Mesendoderm (in vitro differentiated cells): ENCODE data around the gene NELFB.

Experiments
- DNase-seq: peaks from one replicate; pipeline ENCODE4 v3.0.0; 2013
- H2AK5ac ChIP-seq: 2 replicates; pipeline ENCODE4 v1.6.1; 2013; ENCODE audit warnings: low read length, inconsistent platforms
- H2BK120ac ChIP-seq: 2 replicates; pipeline ENCODE4 v1.6.1; 2013; ENCODE audit warnings: low read depth, mild to moderate bottlenecking, low read length, moderate library complexity, mixed read lengths
- H2BK15ac ChIP-seq: replicated peaks from 2 replicates; pipeline ENCODE4 v1.6.1; 2013; ENCODE audit warnings: low read depth, mild to moderate bottlenecking, moderate library complexity
- H2BK5ac ChIP-seq: 2 replicates; pipeline ENCODE4 v1.6.1; 2013; ENCODE audit warnings: low read length, inconsistent platforms
- H3K18ac ChIP-seq: 2 replicates; pipeline ENCODE4 v1.6.1; 2013; ENCODE audit warnings: mild to moderate bottlenecking, low read length, mixed read lengths
- H3K23ac ChIP-seq: one replicate; pipeline ENCODE4 v1.6.1; 2013; ENCODE audit warnings: low read length
- H3K27ac ChIP-seq: 2 replicates; pipeline ENCODE4 v1.5.1; 2013; ENCODE audit warnings: low read depth, mild to moderate bottlenecking, inconsistent platforms, low read length, moderate library complexity
- H3K27me3 ChIP-seq: 2 replicates; pipeline ENCODE4 v1.6.1; 2013; ENCODE audit warnings: low read length, control low read depth, mild to moderate bottlenecking, inconsistent platforms; ENCODE audit not compliant: insufficient read depth, poor library complexity
- H3K36me3 ChIP-seq: 2 replicates; pipeline ENCODE4 v1.6.1; 2013; ENCODE audit warnings: low read length, inconsistent platforms; ENCODE audit not compliant: control insufficient read depth, insufficient read depth
- H3K4ac ChIP-seq: one replicate; pipeline ENCODE4 v1.6.1; 2013; ENCODE audit warnings: low read depth, mild to moderate bottlenecking, low read length, moderate library complexity
- H3K4me1 ChIP-seq: 2 replicates; pipeline ENCODE4 v1.6.1; 2013; ENCODE audit warnings: low read depth, low read length, inconsistent platforms; ENCODE audit not compliant: control insufficient read depth
- H3K4me2 ChIP-seq: 2 replicates; pipeline ENCODE4 v1.6.1; 2013; ENCODE audit warnings: low read length
- H3K4me3 ChIP-seq: 2 replicates; pipeline ENCODE4 v1.5.1; 2013; ENCODE audit warnings: mild to moderate bottlenecking, low read length
- H3K56ac ChIP-seq: one replicate; pipeline ENCODE4 v1.6.1; 2013; ENCODE audit warnings: low read length
- H3K79me1 ChIP-seq: 2 replicates; pipeline ENCODE4 v1.6.1; 2013; ENCODE audit warnings: low read length, inconsistent platforms
- H3K79me2 ChIP-seq: 2 replicates; pipeline ENCODE4 v1.6.1; 2013; ENCODE audit warnings: mild to moderate bottlenecking, low read length; ENCODE audit not compliant: control insufficient read depth, insufficient read depth
- H3K9ac ChIP-seq: 2 replicates; pipeline ENCODE4 v1.6.1; 2013; ENCODE audit warnings: low read length, inconsistent platforms
- H4K5ac ChIP-seq: one replicate; pipeline ENCODE4 v1.6.1; 2013; ENCODE audit warnings: low read length
- H4K8ac ChIP-seq: one replicate; pipeline ENCODE4 v1.6.1; 2013; ENCODE audit warnings: low read depth, mild to moderate bottlenecking, control low read depth, low read length, moderate library complexity
- WGBS: extraction: QIAGEN DNeasy Blood & Tissue Kit; methylation state at CpG from one replicate; pipeline ENCODE4 v1.1.7; 2013; ENCODE audit warnings: low lambda C conversion rate, missing lambda C conversion rate; ENCODE audit not compliant: insufficient coverage; ENCODE audit errors: extremely low coverage; 5-methylcytosine and 5-hydroxymethylcytosine counted together

NELFB gene

DNA sequence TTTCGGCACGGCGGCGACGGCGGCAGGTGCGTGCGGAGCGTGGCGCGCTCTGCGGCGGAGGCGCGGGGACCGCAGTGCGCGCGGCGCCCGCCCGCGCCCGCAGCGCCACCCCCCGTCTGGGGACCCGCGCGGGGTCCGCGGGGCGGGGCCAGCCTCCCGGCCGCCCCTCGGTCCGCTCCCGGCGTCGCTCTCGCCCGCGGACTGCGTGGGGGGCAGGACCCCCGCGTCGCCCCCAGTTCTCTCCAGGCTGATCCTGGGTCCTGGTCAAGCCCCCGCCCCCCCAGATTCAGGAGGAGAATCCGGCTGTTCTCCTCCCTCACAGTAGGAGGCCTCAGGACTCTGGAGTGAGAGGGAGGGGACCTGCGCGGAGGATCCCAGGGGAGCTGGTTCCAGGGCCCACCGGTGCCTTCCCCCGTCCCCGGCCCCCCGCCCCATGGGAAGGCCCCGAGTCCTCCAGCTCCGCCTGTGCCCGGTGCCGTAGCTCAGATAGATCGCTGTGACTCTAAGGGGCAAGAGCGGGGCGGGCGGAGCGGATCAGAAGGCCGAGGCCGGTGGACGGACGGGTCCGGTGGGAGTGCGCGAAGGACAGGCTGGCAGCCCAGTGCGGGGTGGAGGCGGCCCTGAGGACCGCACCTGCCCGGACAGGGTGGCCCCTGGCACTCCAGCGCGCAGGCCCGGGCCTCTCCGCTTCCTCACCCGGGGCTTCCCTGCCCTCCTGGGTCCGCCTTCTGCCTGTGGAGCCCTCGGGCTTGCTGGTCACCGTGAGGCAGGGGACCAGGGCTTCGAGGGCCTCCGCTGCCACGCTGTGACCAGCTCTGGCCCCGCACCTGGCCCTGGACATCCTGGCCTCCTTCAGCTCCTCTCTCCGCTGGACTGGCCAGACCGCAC, 32.7 kb upstream of the NELFB start, which contains the start of gene RNF208:
Gene RNF208 (minus strand): TSS at position 51 of the 888 bp plus-strand sequence. CDS start 1,028 bp downstream, outside the sequence.
- Histone ChIP-seq H3K4me2 (peak within 1 kb of the TSS; percentile 61), H2BK5ac (no peak within 1 kb of the TSS), H4K8ac (peak within 1 kb of the TSS; percentile 17), H3K27me3 (peaks cover 2% of the 10 kb centered on the region), H3K79me1 (no peaks in the 10 kb centered on the region), H2BK120ac (no peak within 1 kb of the TSS), H2BK15ac (no peak within 1 kb of the TSS), H4K5ac (no peak within 1 kb of the TSS), H3K4me1 (peaks cover 5% of the 10 kb centered on the region), H3K79me2 (no peaks in the 10 kb centered on the region), H3K4ac (no peak within 1 kb of the TSS), H3K36me3 (no peaks in the 10 kb centered on the region), H2AK5ac (no peak within 1 kb of the TSS), H3K18ac (peak within 1 kb of the TSS; percentile 11), H3K27ac (no peak within 1 kb of the TSS), H3K23ac (no peak within 1 kb of the TSS), H3K4me3 (no peak within 1 kb of the TSS), H3K56ac (peak within 1 kb of the TSS; percentile 84), H3K9ac (peak within 1 kb of the TSS; percentile 65)
- no CpG with 5 or more reads among the region's 88 CpGs for WGBS
- no peak for DNase-seq

DNA sequence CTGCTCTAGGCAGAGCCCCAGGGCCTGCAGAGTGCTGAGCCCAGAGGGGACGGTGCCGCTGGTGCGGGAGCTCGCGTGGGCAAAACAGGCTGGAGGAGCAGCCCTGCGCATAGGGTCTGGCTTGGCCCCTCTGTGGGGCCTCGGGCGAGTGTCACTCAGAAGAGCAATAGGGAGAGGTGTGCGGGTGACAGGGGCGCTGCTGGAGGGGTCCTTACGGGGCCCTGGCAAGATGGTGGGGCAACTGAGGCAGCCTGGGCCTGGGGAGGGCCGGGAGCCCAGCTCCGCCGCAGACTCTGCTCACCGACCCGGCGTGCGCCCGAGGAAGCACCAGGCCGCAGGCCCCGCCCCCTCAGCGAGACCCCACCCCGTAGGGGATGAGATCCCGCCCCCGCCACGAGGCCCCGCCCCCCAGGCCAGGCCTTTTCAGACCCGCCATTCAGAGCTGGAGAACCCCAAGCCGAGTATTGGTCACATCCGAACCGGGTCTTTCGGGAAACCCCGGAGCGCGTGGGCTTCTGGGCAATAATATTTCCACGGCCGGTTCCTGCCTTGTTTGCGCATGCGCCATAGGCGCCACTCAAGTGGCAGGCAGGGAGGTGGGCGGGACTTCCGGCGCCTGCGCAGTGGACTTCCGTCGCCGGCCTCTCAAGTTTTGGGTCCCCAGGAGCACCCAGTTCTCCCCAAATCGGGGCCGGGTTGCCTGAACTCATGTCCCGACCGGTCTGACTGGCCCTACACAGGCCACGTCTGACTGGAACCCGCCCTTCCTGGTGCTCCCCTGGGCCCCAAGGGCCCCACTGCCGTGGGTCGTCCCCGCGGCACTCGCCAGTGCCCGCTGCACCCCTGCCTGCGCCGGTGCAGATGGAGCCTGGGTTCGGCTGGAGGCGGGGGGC, 31.8 kb upstream of the NELFB start:
- H3K18ac ChIP-seq = peak overlapping the region; percentile 44
- H3K9ac ChIP-seq = peak overlapping the region; percentile 91
- H3K79me2 ChIP-seq = no peaks in the 10 kb centered on the region
- H2BK5ac ChIP-seq = no peak overlapping the region
- H3K4me2 ChIP-seq = peak overlapping the region; percentile 87
- H2BK120ac ChIP-seq = no peak overlapping the region
- H3K23ac ChIP-seq = no peak overlapping the region
- H3K4me3 ChIP-seq = peak overlapping the region; percentile 87
- no CpG with 5 or more reads among the region's 63 CpGs for WGBS
- H3K36me3 ChIP-seq = no peaks in the 10 kb centered on the region
- no peak overlapping the region for H2AK5ac ChIP-seq
- H4K8ac ChIP-seq = peak overlapping the region; percentile 43
- peak; percentile 98 for DNase-seq
- no peak overlapping the region for H4K5ac ChIP-seq
- no peak overlapping the region for H2BK15ac ChIP-seq
- H3K4me1 ChIP-seq = peaks cover 5% of the 10 kb centered on the region
- H3K4ac ChIP-seq = peak overlapping the region; percentile 76
- peaks cover 2% of the 10 kb centered on the region for H3K27me3 ChIP-seq
- H3K56ac ChIP-seq = peak overlapping the region; percentile 92
- peak overlapping the region; percentile 73 for H3K27ac ChIP-seq
- H3K79me1 ChIP-seq = no peaks in the 10 kb centered on the region

DNA sequence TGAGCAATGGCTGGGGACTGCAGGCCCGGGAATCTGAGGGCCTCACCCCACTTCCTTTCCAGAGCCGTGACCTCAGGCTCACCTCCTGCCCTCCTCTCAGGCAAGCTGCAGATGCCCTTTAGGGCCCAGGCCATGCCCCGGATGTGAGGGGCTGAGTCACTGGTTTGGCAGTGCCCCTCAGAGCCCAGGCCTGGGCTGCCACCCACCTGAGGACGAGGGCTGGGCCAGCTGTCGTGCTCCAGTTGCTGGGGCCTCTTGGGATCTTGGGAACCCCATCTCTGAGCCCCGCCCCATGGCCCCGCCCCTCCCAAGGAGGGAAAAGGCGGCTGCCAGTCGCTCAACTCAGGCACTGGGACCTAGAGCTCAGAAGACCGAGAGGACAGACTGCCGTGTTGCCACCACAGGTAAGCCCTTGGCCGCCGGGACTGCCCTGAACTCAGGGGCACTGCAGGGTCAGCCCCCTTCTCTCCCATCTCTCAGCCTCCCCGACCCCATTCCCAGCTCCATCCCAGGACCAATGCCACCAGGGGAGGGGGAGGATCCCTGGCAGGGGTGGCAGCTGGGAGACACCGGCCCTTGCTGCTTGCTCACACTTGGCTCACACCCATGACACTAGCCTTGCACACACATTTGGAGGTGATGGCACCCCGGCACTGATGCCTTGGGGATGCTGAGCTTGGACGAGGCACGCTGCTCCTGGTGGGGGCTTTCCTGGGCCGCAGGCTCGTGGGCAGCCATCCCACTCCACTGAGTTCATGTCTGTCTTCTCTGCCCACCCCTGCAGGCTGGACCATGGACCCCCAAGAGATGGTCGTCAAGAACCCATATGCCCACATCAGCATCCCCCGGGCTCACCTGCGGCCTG, 30.1 kb upstream of the NELFB start, which contains the start of gene CYSRT1:
Gene CYSRT1 (plus strand): TSS at position 345 of the 865 bp plus-strand sequence. CDS start 448 bp downstream, at position 793.
- H3K27me3 ChIP-seq = peaks cover 2% of the 10 kb centered on the region
- no CpG with 5 or more reads among the region's 23 CpGs for WGBS
- no peaks in the 10 kb centered on the region for H3K36me3 ChIP-seq
- no peak within 1 kb of the TSS for H3K4me2 ChIP-seq
- H3K4me3 ChIP-seq = no peak within 1 kb of the TSS
- no peak within 1 kb of the TSS for H2BK120ac ChIP-seq
- H3K4ac ChIP-seq = peak within 1 kb of the TSS; percentile 76
- H3K79me1 ChIP-seq = no peaks in the 10 kb centered on the region
- H3K56ac ChIP-seq = peak within 1 kb of the TSS; percentile 92
- H4K5ac ChIP-seq = no peak within 1 kb of the TSS
- peak within 1 kb of the TSS; percentile 43 for H4K8ac ChIP-seq
- H2AK5ac ChIP-seq = no peak within 1 kb of the TSS
- H3K4me1 ChIP-seq = no peaks in the 10 kb centered on the region
- no peak within 1 kb of the TSS for H2BK15ac ChIP-seq
- H3K27ac ChIP-seq = no peak within 1 kb of the TSS
- no peak within 1 kb of the TSS for H3K23ac ChIP-seq
- DNase-seq = no peak
- no peaks in the 10 kb centered on the region for H3K79me2 ChIP-seq
- peak within 1 kb of the TSS; percentile 91 for H3K9ac ChIP-seq
- H3K18ac ChIP-seq = no peak within 1 kb of the TSS
- H2BK5ac ChIP-seq = no peak within 1 kb of the TSS

DNA sequence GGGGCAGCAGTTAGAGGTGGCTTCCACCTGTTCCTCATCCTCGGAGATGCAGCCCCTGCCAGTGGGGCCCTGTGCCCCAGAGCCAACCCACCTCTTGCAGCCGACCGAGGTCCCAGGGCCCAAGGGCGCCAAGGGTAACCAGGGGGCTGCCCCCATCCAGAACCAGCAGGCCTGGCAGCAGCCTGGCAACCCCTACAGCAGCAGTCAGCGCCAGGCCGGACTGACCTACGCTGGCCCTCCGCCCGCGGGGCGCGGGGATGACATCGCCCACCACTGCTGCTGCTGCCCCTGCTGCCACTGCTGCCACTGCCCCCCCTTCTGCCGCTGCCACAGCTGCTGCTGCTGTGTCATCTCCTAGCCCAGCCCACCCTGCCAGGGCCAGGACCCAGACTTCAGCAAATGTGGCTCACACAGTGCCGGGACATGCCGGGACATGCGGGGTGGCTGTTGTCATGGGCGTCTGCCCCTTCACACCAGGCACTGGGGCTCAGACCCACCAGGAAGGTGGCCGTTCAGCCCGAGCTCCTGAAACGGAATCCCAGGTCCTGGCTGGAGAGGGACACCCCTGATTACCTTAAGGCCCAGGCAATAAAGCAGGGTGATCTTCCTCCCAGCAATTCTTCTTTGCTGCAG, 29.3 kb upstream of the NELFB start:
- no peak overlapping the region for H3K9ac ChIP-seq
- H3K56ac ChIP-seq = no peak overlapping the region
- no peak overlapping the region for H3K4ac ChIP-seq
- no peak overlapping the region for H2BK15ac ChIP-seq
- H4K8ac ChIP-seq = no peak overlapping the region
- H3K79me1 ChIP-seq = no peaks in the 10 kb centered on the region
- H3K23ac ChIP-seq = no peak overlapping the region
- no peak overlapping the region for H2AK5ac ChIP-seq
- no peak overlapping the region for H2BK120ac ChIP-seq
- H3K36me3 ChIP-seq = no peaks in the 10 kb centered on the region
- no peaks in the 10 kb centered on the region for H3K79me2 ChIP-seq
- no peaks in the 10 kb centered on the region for H3K4me1 ChIP-seq
- no peak overlapping the region for H3K4me2 ChIP-seq
- no CpG with 5 or more reads among the region's 21 CpGs for WGBS
- H3K4me3 ChIP-seq = no peak overlapping the region
- no peak overlapping the region for H3K27ac ChIP-seq
- H3K27me3 ChIP-seq = peaks cover 2% of the 10 kb centered on the region
- no peak overlapping the region for H4K5ac ChIP-seq
- H2BK5ac ChIP-seq = no peak overlapping the region
- DNase-seq = no peak
- no peak overlapping the region for H3K18ac ChIP-seq
